Measurements from ENCODE around the gene ZNF410.
"Not testable (repeated sequence)": the region's sequence is repeated elsewhere in the genome, so short reads cannot be mapped to it uniquely, and the experiment has no call there.

ZNF410 gene

DNA sequence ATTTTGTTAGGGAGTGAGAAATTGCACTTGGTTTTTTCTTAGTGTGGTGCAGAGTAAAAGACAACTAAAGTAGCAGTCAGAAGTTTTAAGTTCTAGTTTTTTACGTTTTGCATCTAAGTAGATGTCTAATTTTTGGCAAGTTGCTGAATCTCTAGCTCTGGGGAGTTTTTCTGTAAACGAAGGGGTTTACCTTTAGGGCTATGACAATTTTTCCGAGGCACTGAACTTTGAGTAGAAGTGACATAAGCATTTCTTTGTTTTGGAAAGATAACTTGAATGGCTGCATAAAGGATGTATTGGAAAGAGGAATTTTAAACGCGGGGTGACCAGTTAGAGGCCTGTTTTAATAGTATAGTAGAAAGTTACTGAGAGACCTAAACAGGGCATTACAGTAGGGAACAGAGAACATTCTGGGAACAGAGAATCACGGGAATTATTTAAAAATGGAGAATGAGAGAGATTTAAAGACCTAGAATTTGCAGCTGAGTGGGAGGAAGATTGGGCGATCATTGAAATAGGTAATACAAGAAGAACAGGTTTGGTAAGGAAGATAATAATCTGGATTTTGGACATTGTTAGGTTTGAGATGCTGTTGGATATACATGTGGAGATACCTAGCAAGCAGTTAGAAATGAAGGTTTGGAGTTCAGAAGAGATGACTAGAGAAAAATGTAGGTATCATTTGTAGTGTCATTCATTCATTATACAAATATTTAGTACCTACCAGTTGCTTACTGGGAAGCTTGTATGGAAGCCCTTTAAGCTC lies 1.2 kb downstream of the ZNF410 start:
- Histone ChIP-seq H3K27me3 (ENCODE audit: control insufficient read depth, insufficient read depth, low read length) (no peaks in the 10 kb centered on the region), H3K9ac (ENCODE audit: low read length) (peak overlapping the region; percentile 85), H3K4me3 (ENCODE audit: low read length) (peak overlapping the region; percentile 97), H3K27ac (ENCODE audit: low read length) (no peak overlapping the region), H3K9me3 (ENCODE audit: control insufficient read depth, low read depth, low read length) (no peaks in the 10 kb centered on the region), H3K4me1 (ENCODE audit: control insufficient read depth, low read depth, low read length) (peaks cover 4% of the 10 kb centered on the region), H3K36me3 (ENCODE audit: control insufficient read depth, low read depth, low read length) (no peaks in the 10 kb centered on the region)

DNA sequence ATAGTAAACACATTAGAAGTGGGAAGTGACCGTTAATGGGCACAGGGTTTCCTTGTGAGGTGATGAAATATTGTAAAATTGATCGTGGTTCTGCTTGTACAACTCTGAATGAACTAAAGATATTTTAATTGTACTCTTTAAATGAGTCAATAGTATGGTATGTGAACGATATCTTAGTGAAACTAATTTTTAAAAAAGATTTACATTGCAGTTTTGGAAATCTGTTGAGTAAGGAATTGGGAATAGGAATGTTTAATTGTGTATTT lies 1.7 kb downstream of the ZNF410 start:
- Histone ChIP-seq H3K4me3 (ENCODE audit: low read length) (no peak overlapping the region), H3K9ac (ENCODE audit: low read length) (no peak overlapping the region), H3K27ac (ENCODE audit: low read length) (no peak overlapping the region), H3K27me3 (ENCODE audit: control insufficient read depth, insufficient read depth, low read length) (no peaks in the 10 kb centered on the region), H3K9me3 (ENCODE audit: control insufficient read depth, low read depth, low read length) (no peaks in the 10 kb centered on the region), H3K36me3 (ENCODE audit: control insufficient read depth, low read depth, low read length) (peaks cover 3% of the 10 kb centered on the region), H3K4me1 (ENCODE audit: control insufficient read depth, low read depth, low read length) (peaks cover 4% of the 10 kb centered on the region)

DNA sequence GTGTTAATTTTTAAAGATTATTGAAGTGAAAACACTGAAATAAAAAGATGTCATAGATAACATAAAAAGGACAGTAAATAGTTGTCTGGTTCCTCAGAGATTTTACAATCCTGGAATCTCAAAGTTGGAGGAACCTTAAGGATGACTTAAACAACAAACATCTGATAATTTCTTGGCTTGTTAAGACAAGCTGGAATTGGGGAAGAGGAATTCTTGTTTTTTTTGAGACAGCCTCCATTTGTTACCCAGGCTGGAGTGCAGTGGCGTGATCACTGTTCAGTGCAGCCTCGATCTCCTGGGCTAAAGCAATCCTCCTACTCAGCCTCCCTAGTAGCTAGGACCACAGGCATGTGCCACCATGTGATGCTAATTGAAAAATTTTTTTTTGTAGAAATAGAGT lies 2.3 kb downstream of the ZNF410 start:
- H3K36me3 ChIP-seq (ENCODE audit: control insufficient read depth, low read depth, low read length) = peaks cover 8% of the 10 kb centered on the region
- H3K9ac ChIP-seq (ENCODE audit: low read length) = no peak overlapping the region
- no peaks in the 10 kb centered on the region for H3K9me3 ChIP-seq (ENCODE audit: control insufficient read depth, low read depth, low read length)
- H3K4me1 ChIP-seq (ENCODE audit: control insufficient read depth, low read depth, low read length) = peaks cover 4% of the 10 kb centered on the region
- no peak overlapping the region for H3K4me3 ChIP-seq (ENCODE audit: low read length)
- H3K27me3 ChIP-seq (ENCODE audit: control insufficient read depth, insufficient read depth, low read length) = no peaks in the 10 kb centered on the region
- no peak overlapping the region for H3K27ac ChIP-seq (ENCODE audit: low read length)

DNA sequence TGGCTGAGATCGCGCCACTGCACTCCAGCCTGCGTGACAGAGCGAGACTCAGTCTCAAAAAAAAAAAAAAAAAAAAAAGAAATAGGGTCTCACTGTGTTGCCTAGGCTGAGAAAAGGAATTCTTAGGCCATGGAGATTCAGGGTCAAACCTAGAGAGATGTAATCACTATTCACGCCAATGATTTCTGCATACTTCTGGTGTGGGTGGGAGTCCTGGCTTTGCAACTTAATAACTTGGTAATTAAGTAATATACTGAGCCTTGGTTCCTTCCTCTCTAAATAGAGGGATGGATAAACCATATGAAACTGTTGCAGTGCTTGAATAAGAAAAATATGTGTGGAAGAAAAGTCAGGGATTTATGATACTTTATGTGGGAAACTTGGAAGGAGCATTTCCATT lies 2.7 kb downstream of the ZNF410 start:
- Histone ChIP-seq H3K4me3 (ENCODE audit: low read length) (no peak overlapping the region), H3K9ac (ENCODE audit: low read length) (no peak overlapping the region), H3K27me3 (ENCODE audit: control insufficient read depth, insufficient read depth, low read length) (no peaks in the 10 kb centered on the region), H3K27ac (ENCODE audit: low read length) (no peak overlapping the region), H3K9me3 (ENCODE audit: control insufficient read depth, low read depth, low read length) (no peaks in the 10 kb centered on the region), H3K4me1 (ENCODE audit: control insufficient read depth, low read depth, low read length) (peaks cover 4% of the 10 kb centered on the region), H3K36me3 (ENCODE audit: control insufficient read depth, low read depth, low read length) (peaks cover 12% of the 10 kb centered on the region)

DNA sequence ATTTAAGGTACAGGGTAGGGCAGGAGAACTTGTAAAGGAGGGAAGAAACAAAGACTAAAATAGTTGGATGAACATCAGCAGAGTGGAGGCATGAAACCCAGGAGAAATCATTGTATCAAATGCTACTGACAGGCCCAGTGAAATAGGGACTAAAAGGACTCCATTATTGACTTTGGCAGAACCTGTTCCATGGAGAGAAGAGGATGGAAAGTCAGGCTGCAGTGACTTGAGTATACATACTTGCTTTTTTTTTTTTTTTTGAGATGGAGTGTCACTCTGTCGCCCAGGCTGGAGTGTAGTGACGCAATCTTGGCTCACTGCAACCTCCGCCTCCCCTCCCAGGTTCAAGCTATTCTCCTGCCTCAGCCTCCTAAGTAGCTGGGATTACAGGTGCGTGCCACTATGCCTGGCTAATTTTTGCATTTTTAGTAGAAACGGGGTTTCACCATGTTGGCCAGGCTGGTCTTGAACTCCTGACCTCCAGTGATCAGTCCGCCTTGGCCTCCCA lies 7.6 kb downstream of the ZNF410 start:
- H3K9me3 ChIP-seq (ENCODE audit: control insufficient read depth, low read depth, low read length); H3K4me3 ChIP-seq (ENCODE audit: low read length); H3K27ac ChIP-seq (ENCODE audit: low read length); H3K9ac ChIP-seq (ENCODE audit: low read length); H3K4me1 ChIP-seq (ENCODE audit: control insufficient read depth, low read depth, low read length); H3K27me3 ChIP-seq (ENCODE audit: control insufficient read depth, insufficient read depth, low read length): not testable (repeated sequence)
- H3K36me3 ChIP-seq (ENCODE audit: control insufficient read depth, low read depth, low read length) = peaks cover 48% of the 10 kb centered on the region

DNA sequence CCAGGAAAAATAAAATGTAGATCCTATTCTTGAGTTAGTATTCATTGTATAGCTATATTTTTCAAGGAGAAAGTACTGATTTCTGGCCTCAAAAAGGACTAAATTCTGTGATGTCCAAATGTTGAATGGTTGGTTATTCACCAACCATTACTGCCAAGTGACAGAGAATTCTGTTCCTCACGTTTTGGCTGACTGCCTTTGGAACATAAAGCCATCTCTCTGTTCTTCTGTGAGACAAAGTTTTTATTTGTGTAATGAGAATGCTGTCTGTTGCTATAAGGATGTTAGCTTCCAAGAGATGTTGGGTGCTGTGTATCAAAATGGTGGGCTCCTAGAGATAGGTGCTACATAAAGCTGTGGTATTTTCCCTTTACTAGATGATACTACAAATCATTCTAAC lies 9.3 kb downstream of the ZNF410 start:
- Histone ChIP-seq H3K27ac (ENCODE audit: low read length) (no peak overlapping the region), H3K9me3 (ENCODE audit: control insufficient read depth, low read depth, low read length) (no peaks in the 10 kb centered on the region), H3K4me1 (ENCODE audit: control insufficient read depth, low read depth, low read length) (no peaks in the 10 kb centered on the region), H3K36me3 (ENCODE audit: control insufficient read depth, low read depth, low read length) (peaks cover 48% of the 10 kb centered on the region), H3K4me3 (ENCODE audit: low read length) (no peak overlapping the region), H3K9ac (ENCODE audit: low read length) (no peak overlapping the region), H3K27me3 (ENCODE audit: control insufficient read depth, insufficient read depth, low read length) (no peaks in the 10 kb centered on the region)

DNA sequence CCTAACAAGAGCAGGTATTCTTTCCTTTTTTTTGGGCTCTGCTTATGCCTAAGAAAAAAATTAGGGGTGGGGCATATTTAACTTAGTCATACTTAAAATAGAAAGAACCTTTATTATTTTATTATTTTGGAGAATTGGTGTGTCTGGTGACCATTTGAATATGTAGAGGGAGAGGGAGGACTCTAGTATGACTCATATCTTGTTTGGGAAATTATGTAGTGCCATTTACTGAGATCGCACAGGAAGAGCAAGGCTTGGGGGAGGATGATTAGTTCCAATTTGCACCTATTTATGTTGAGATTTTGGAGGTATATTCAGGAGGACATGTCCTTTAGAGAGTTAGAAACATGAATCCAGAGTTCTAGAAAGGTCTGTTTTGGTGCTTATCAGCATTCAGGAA lies 9.9 kb downstream of the ZNF410 start:
- H3K4me3 ChIP-seq (ENCODE audit: low read length) = no peak overlapping the region
- H3K36me3 ChIP-seq (ENCODE audit: control insufficient read depth, low read depth, low read length) = peaks cover 48% of the 10 kb centered on the region
- no peaks in the 10 kb centered on the region for H3K4me1 ChIP-seq (ENCODE audit: control insufficient read depth, low read depth, low read length)
- H3K9ac ChIP-seq (ENCODE audit: low read length) = no peak overlapping the region
- H3K27ac ChIP-seq (ENCODE audit: low read length) = no peak overlapping the region
- no peaks in the 10 kb centered on the region for H3K27me3 ChIP-seq (ENCODE audit: control insufficient read depth, insufficient read depth, low read length)
- no peaks in the 10 kb centered on the region for H3K9me3 ChIP-seq (ENCODE audit: control insufficient read depth, low read depth, low read length)

DNA sequence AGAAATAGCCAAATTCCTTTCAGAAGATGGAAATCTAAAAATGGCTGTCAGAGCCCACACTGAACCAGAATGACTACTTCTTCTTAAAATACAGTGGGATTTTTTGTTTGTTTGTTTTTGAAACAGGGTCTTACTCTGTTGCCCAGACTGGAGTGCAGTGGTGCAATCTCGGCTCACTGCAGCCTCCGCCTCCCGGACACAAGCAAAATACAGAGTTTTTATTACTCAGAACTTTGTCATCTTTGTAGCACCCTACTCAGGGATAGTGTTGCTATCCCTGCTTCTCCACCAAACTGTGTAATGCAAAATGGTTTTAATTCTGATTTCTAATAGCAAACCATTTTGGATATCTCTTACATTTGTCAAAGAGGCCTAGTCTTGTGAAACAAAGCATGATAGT lies 16.4 kb downstream of the ZNF410 start:
- Histone ChIP-seq H3K9me3 (ENCODE audit: control insufficient read depth, low read depth, low read length) (no peaks in the 10 kb centered on the region), H3K4me1 (ENCODE audit: control insufficient read depth, low read depth, low read length) (no peaks in the 10 kb centered on the region), H3K4me3 (ENCODE audit: low read length) (no peak overlapping the region), H3K9ac (ENCODE audit: low read length) (no peak overlapping the region), H3K36me3 (ENCODE audit: control insufficient read depth, low read depth, low read length) (peaks cover 45% of the 10 kb centered on the region), H3K27ac (ENCODE audit: low read length) (no peak overlapping the region), H3K27me3 (ENCODE audit: control insufficient read depth, insufficient read depth, low read length) (no peaks in the 10 kb centered on the region)

DNA sequence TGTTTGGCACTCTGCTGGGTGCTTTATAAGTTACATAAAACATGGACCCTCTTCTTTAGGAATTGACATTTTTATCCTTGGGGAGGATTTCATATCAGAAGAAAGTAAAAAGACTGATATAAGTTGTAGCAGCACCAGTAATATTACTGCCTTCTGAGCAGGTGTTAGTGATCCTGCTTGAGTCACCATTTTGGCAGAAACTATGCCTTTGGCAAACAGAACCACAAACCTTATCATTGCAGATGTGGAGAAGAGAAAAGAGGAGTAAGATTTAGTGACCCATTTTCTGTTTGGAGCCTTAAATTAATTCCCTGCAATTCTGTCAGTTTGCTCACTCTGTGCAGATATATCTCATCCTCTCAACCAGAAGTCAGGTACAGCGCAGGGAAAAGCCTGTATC lies 23.0 kb downstream of the ZNF410 start:
- no peaks in the 10 kb centered on the region for H3K27me3 ChIP-seq (ENCODE audit: control insufficient read depth, insufficient read depth, low read length)
- H3K36me3 ChIP-seq (ENCODE audit: control insufficient read depth, low read depth, low read length) = peaks cover 58% of the 10 kb centered on the region
- no peak overlapping the region for H3K4me3 ChIP-seq (ENCODE audit: low read length)
- H3K9ac ChIP-seq (ENCODE audit: low read length) = no peak overlapping the region
- no peak overlapping the region for H3K27ac ChIP-seq (ENCODE audit: low read length)
- H3K4me1 ChIP-seq (ENCODE audit: control insufficient read depth, low read depth, low read length) = no peaks in the 10 kb centered on the region
- no peaks in the 10 kb centered on the region for H3K9me3 ChIP-seq (ENCODE audit: control insufficient read depth, low read depth, low read length)

DNA sequence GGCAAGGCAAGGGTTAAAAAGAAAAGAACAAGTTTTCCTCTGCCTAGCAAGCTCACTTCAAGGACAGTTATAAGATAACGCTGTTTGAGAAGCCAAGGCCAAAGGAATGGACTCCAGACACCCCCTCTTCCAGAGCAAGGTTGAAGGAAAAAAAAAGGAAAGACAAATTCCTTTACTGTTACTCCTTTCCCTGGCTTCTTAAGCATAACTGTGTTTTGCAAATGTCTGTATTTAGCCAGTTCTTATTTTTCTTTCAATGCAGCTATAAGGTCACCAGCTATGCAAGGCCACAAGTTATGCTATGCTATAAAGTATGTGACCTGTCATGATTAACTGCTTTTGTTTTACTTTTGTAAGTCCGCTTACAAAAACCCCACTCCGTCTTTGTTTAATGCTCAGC lies 26.6 kb downstream of the ZNF410 start:
- Histone ChIP-seq H3K4me1 (ENCODE audit: control insufficient read depth, low read depth, low read length) (no peaks in the 10 kb centered on the region), H3K9ac (ENCODE audit: low read length) (no peak overlapping the region), H3K9me3 (ENCODE audit: control insufficient read depth, low read depth, low read length) (no peaks in the 10 kb centered on the region), H3K36me3 (ENCODE audit: control insufficient read depth, low read depth, low read length) (peaks cover 39% of the 10 kb centered on the region), H3K27me3 (ENCODE audit: control insufficient read depth, insufficient read depth, low read length) (no peaks in the 10 kb centered on the region), H3K27ac (ENCODE audit: low read length) (no peak overlapping the region), H3K4me3 (ENCODE audit: low read length) (no peak overlapping the region)

DNA sequence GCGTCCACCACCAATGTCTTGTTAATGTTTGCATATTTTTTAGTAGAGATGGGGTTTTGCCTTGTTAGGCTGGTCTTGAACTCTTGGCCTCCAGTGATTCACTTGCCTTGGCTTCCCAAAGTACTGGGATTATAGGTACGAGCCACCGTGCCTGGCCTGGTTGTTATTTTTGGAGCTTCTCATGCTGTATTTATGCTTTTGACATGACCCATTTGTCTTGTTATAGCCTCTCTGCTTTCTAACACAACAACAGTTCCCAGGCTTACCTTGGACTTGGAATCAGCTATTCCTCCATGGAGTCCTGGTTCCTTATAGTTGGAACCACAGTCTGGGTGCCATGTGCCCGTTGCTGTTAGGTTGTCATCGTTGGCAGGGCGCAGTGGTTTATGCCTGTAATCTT lies 29.7 kb downstream of the ZNF410 start:
- no peak overlapping the region for H3K27ac ChIP-seq (ENCODE audit: low read length)
- no peak overlapping the region for H3K9ac ChIP-seq (ENCODE audit: low read length)
- H3K4me3 ChIP-seq (ENCODE audit: low read length) = no peak overlapping the region
- no peaks in the 10 kb centered on the region for H3K9me3 ChIP-seq (ENCODE audit: control insufficient read depth, low read depth, low read length)
- peaks cover 22% of the 10 kb centered on the region for H3K36me3 ChIP-seq (ENCODE audit: control insufficient read depth, low read depth, low read length)
- no peaks in the 10 kb centered on the region for H3K4me1 ChIP-seq (ENCODE audit: control insufficient read depth, low read depth, low read length)
- no peaks in the 10 kb centered on the region for H3K27me3 ChIP-seq (ENCODE audit: control insufficient read depth, insufficient read depth, low read length)

DNA sequence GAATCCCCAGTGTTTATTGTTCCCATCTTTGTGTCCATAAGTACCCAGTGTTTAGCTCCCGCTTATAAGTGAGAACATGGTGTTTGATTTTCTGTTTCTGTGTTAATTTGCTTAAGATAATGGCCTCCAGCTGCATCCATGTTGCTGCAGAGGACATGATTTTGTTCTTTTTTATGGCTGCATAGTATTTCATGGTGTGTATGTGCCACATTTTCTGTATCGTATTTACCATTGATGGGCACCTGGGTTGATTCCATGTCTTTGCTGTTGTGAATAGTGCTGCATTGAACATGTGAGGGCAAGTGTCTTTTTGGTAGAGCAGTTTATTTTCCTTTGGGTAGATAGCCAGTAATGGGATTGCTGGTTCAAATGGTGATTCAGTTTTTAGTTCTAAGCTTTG lies 32.8 kb downstream of the ZNF410 start:
- not testable (repeated sequence) for H3K9ac ChIP-seq (ENCODE audit: low read length); H3K4me1 ChIP-seq (ENCODE audit: control insufficient read depth, low read depth, low read length); H3K27me3 ChIP-seq (ENCODE audit: control insufficient read depth, insufficient read depth, low read length); H3K27ac ChIP-seq (ENCODE audit: low read length); H3K9me3 ChIP-seq (ENCODE audit: control insufficient read depth, low read depth, low read length); H3K4me3 ChIP-seq (ENCODE audit: low read length)
- peaks cover 34% of the 10 kb centered on the region for H3K36me3 ChIP-seq (ENCODE audit: control insufficient read depth, low read depth, low read length)
